GM12892 (cell line): Measurements from ENCODE around the gene MYLK.
"Not testable (repeated sequence)": the region's sequence is repeated elsewhere in the genome, so short reads cannot be mapped to it uniquely, and the experiment has no call there.

ENCODE experiments used
- POLR2A ChIP-seq: IDR thresholded peaks from 2 replicates; pipeline ENCODE4 v1.6.1; 2011; ENCODE audit warnings: low read depth, low read length, control low read depth
- POLR2AphosphoS5 ChIP-seq: IDR thresholded peaks from 2 replicates; pipeline ENCODE4 v1.6.1; 2011; ENCODE audit warnings: low read depth, low read length, control low read depth
- TAF1 ChIP-seq: IDR thresholded peaks from 2 replicates; pipeline ENCODE4 v1.6.1; 2011; ENCODE audit warnings: low read depth, mild to moderate bottlenecking, control low read depth, low read length, borderline replicate concordance

GRCh38 chr3:123707641-123708040 is 176.5 kb downstream of the MYLK start:
- not testable (repeated sequence) for TF ChIP-seq TAF1, POLR2A, POLR2AphosphoS5
